ENCODE measurements around the gene CCDC190. TPM values are rescaled to one million over a fixed set of nuclear protein-coding genes. Genes with fewer than 3 reads are reported as not detected.
"Not testable (repeated sequence)": the region's sequence is repeated elsewhere in the genome, so short reads cannot be mapped to it uniquely, and the experiment has no call there.

Gene CCDC190
- total RNA-seq, 1 experiment from 2014 or later = not detected

- no peak for ATAC-seq
- intact Hi-C loops (cut with micrococcal nuclease; ENCODE audit: unreplicated experiment) (no loop called here), in situ Hi-C loops (cut with HindIII; ENCODE audit: low pct_unique_long_range_greater_than_20kb, low sequenced_read_pairs) (no loop called here)
- H3K27ac ChIP-seq (ENCODE audit: low read length) = no peak overlapping the region
- no peaks in the 10 kb centered on the region for H3K36me3 ChIP-seq (ENCODE audit: control insufficient read depth, insufficient read depth, low read length)
- no peak for DNase-seq (ENCODE audit: low read depth, low spot score)
- no peak overlapping the region for H3K4me3 ChIP-seq (ENCODE audit: low read depth in 2 of 2, low read length in 2 of 2)
- ChIA-PET POLR2A (no interaction called here), CTCF (interaction anchor here (0.7 to 0.9 kb wide), 2 partner anchors 23 to 34 kb away, joined by 3 to 4 read pairs; no protein-coding TSS in a partner anchor)
- no TSS peak for BruUV-seq (replicated peaks)
- H3K27me3 ChIP-seq (ENCODE audit: control insufficient read depth, insufficient read depth, low read length) = peaks cover 4% of the 10 kb centered on the region; the same call in 1 of the 2 replicates
- no peak for TF ChIP-seq REST (IDR thresholded peaks at IDR 0.05; ENCODE audit: insufficient read depth in 1 of 2, low read depth in 2 of 2, low read length in 1 of 2)
- no peak for TF ChIP-seq TCF7L2 (IDR thresholded peaks at IDR 0.05; ENCODE audit: low read depth, low read length)
- TF ChIP-seq POLR2AphosphoS5 (IDR thresholded peaks at IDR 0.05; ENCODE audit: low read depth, low read length) = no peak
- TF ChIP-seq CTCF (IDR thresholded peaks at IDR 0.05) = no peak
- no peak for TF ChIP-seq SIN3A (IDR thresholded peaks at IDR 0.05; ENCODE audit: borderline replicate concordance, insufficient read depth, low read depth, low read length)
- no peaks in the 10 kb centered on the region; the same call in 1 of the 2 replicates for H3K4me1 ChIP-seq (ENCODE audit: control insufficient read depth, insufficient read depth, low read length)
- no peaks in the 10 kb centered on the region for H3K9me3 ChIP-seq (ENCODE audit: control insufficient read depth, insufficient read depth, low read depth, low read length)
These were observed 37.7 kb downstream of the CCDC190 start for GRCh38 chr1:162823231-162823630.

DNA sequence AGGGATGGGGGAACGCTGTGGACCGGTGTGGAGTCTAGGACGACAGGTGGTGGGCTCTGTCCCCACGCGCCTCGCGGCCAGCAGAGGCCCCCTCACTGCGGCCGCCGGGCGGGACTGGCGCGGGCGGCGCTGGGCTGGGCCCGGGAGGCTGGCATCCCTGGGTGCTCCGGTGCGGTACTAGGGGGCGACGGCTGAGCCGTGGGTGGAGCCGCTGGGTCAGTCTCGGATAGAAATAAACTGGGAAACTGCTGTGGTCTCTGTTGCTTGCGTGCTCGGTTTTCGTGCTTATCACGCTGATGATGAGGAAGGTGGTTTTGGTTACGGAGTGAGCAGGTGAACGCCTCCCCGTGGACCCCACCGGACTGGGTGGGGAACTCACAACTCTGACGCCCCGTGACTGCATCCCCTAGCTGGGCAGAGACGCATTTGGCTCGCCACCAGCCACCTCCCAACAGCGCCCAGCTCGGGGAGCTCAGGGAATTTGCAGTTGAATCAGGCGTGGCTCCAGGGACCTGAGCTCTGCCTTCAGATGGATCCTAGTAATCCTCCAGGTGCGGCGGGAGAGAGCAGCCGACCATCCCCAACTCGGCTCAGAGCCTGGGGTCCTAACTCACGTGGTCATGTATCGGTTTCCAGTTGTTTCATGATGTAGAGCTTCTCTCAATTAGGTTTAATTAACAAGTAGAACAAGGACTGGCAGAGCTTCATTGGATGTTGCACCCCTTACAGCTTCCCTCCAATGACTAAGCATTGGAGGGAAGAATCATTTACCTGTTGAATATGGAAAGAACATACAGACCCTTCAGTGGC is 38.4 kb downstream of the CCDC190 start:
- CTCF ChIA-PET = interaction anchor here (0.9 kb wide), 1 partner anchor 22 kb away, joined by 4 read pairs; no protein-coding TSS in a partner anchor
- POLR2A ChIA-PET = interaction anchor here (0.7 kb wide), 1 partner anchor 18 kb away, joined by 3 read pairs; no protein-coding TSS in a partner anchor
- DNase-seq (ENCODE audit: low read depth, low spot score) = no peak
- TF ChIP-seq POLR2AphosphoS5 (IDR thresholded peaks at IDR 0.05; ENCODE audit: low read depth, low read length) (no peak), SIN3A (IDR thresholded peaks at IDR 0.05; ENCODE audit: borderline replicate concordance, insufficient read depth, low read depth, low read length) (no peak), REST (IDR thresholded peaks at IDR 0.05; ENCODE audit: insufficient read depth in 1 of 2, low read depth in 2 of 2, low read length in 1 of 2) (no peak), CTCF (IDR thresholded peaks at IDR 0.05) (no peak; the same call in 1 of the 2 replicates), TCF7L2 (IDR thresholded peaks at IDR 0.05; ENCODE audit: low read depth, low read length) (no peak)
- in situ Hi-C loops (cut with HindIII; ENCODE audit: low pct_unique_long_range_greater_than_20kb, low sequenced_read_pairs) = no loop called here
- H3K4me1 ChIP-seq (ENCODE audit: control insufficient read depth, insufficient read depth, low read length) = no peaks in the 10 kb centered on the region; the same call in 1 of the 2 replicates
- H3K4me3 ChIP-seq (ENCODE audit: low read depth in 2 of 2, low read length in 2 of 2) = peak overlapping the region; percentile 51 to 73
- no peak overlapping the region for H3K27ac ChIP-seq (ENCODE audit: low read length)
- BruUV-seq (replicated peaks) = no TSS peak
- no peaks in the 10 kb centered on the region for H3K9me3 ChIP-seq (ENCODE audit: control insufficient read depth, insufficient read depth, low read depth, low read length)
- ATAC-seq = peak; percentile 86
- peaks cover 2% of the 10 kb centered on the region; the same call in 1 of the 2 replicates for H3K27me3 ChIP-seq (ENCODE audit: control insufficient read depth, insufficient read depth, low read length)
- intact Hi-C loops (cut with micrococcal nuclease; ENCODE audit: unreplicated experiment) = no loop called here
- no peaks in the 10 kb centered on the region for H3K36me3 ChIP-seq (ENCODE audit: control insufficient read depth, insufficient read depth, low read length)

DNA sequence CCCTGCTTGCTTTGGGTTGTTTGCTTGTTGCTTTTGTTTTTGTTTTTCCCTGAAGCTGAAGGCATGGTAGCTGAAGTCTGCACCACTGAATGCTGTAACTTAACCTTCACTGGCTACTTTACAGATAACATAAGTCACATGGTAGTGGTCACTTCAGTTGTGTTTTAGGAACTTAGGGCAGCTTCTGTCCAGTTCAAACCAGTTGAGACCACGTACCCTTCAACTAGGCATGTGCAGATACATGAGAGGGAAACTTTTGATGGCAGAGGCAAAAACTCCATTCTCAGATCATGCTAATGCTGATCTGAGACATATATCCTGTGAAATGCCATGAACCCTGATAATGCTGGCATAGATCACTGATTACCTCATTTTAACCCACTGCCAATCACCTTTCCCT is 42.3 kb downstream of the CCDC190 start:
- H3K4me1 ChIP-seq (ENCODE audit: control insufficient read depth, insufficient read depth, low read length); DNase-seq (ENCODE audit: low read depth, low spot score); H3K27ac ChIP-seq (ENCODE audit: low read length); CTCF ChIA-PET; in situ Hi-C loops (cut with HindIII; ENCODE audit: low pct_unique_long_range_greater_than_20kb, low sequenced_read_pairs); intact Hi-C loops (cut with micrococcal nuclease; ENCODE audit: unreplicated experiment); H3K4me3 ChIP-seq (ENCODE audit: low read depth in 2 of 2, low read length in 2 of 2); ATAC-seq; BruUV-seq (replicated peaks); H3K9me3 ChIP-seq (ENCODE audit: control insufficient read depth, insufficient read depth, low read depth, low read length); H3K27me3 ChIP-seq (ENCODE audit: control insufficient read depth, insufficient read depth, low read length); POLR2A ChIA-PET; H3K36me3 ChIP-seq (ENCODE audit: control insufficient read depth, insufficient read depth, low read length): not testable (repeated sequence)

All from Panc1 (cell line).